Erythroblast (primary cell): Measurements from ENCODE around the gene PPT2.

Experiments used
- GATA1 ChIP-seq: IDR thresholded peaks from 2 replicates; pipeline ENCODE4 v1.6.1; 2011; ENCODE audit warnings: low read depth, mild to moderate bottlenecking, control low read depth, low read length, moderate library complexity
- POLR2A ChIP-seq: IDR thresholded peaks from 2 replicates; pipeline ENCODE4 v1.6.1; 2011; ENCODE audit warnings: mild to moderate bottlenecking, low read length

GRCh38 chr6:32195902-32196681 lies 42.2 kb downstream of the PPT2 start:
- TF ChIP-seq POLR2A: peak; percentile 96
- TF ChIP-seq GATA1: no peak
